Measurements from ENCODE around the gene IP6K1.
"Not testable (repeated sequence)": the region's sequence is repeated elsewhere in the genome, so short reads cannot be mapped to it uniquely, and the experiment has no call there.

IP6K1 gene

GRCh38 chr3:49711489-49711888 is 74.9 kb downstream of the IP6K1 start:
- no peak for DNase-seq (ENCODE audit: low spot score)

GRCh38 chr3:49709852-49710251 is 76.5 kb downstream of the IP6K1 start:
- no peak for DNase-seq (ENCODE audit: low spot score)

GRCh38 chr3:49707113-49707480 is 79.2 kb downstream of the IP6K1 start:
- no peak for DNase-seq (ENCODE audit: low spot score)

DNA sequence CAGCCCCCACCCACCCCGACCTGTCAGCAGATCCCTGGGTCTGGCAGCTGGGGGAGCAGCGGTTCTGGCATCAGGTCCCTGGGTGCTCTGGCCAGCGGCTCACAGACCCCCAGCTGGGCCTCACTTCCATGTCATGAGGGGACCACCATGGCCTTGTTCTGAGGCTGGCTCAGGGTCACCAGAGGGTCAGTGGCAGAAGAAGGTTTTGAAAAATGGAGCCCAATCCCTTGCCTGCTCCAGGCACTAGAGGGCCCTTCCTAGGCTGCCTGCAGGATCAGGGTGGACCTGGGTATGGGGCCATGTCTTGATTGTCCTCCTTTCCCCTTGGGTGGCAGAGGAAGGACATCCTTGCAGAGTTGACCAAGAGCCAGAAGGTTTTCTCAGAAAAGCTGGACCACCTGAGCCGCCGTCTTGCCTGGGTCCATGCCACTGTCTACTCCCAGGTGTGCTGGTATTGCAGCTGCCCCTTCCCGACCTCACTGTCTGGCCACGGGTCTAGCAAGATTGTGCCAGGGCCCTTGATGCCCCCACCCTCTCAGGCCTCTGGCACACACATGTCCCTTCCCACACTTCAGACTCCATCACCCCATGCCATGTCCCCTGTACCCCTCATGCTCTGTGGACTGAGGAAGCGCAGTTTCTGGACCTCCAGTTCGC is 79.8 kb downstream of the IP6K1 start:
- DNase-seq (ENCODE audit: low spot score): no peak

- DNase-seq (ENCODE audit: low spot score): no peak
Observed at GRCh38 chr3:49705390-49705960, 80.9 kb downstream of the IP6K1 start.

- no peak for DNase-seq (ENCODE audit: low spot score)
Observed at GRCh38 chr3:49704629-49705028, 81.7 kb downstream of the IP6K1 start.

DNA sequence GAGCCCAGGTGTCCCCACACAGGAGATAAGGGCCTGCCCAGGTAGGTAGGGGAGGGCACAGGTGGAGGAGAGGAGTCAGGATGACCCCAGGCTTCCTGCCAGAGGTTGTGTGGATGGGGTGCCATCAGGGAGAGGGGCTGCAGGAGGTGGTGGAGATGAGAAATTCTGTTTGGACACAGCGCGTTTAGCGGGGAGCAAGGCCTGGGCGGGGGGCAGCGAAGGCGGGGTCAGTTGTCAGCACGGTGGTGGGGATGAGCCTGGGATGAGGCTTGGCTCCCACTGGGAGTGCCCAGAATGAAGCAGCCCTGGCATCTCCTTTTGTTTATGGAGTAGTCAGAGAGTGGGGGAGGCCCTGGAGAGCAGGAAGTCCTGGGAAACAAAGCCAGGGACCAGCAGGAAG is 82.4 kb downstream of the IP6K1 start:
- no peak for DNase-seq (ENCODE audit: low spot score)

GRCh38 chr3:49703443-49703927 is 82.9 kb downstream of the IP6K1 start:
- DNase-seq (ENCODE audit: low spot score): peak; percentile 40

- DNase-seq (ENCODE audit: low spot score): no peak
Observed at GRCh38 chr3:49702672-49703071, 83.7 kb downstream of the IP6K1 start.

DNA sequence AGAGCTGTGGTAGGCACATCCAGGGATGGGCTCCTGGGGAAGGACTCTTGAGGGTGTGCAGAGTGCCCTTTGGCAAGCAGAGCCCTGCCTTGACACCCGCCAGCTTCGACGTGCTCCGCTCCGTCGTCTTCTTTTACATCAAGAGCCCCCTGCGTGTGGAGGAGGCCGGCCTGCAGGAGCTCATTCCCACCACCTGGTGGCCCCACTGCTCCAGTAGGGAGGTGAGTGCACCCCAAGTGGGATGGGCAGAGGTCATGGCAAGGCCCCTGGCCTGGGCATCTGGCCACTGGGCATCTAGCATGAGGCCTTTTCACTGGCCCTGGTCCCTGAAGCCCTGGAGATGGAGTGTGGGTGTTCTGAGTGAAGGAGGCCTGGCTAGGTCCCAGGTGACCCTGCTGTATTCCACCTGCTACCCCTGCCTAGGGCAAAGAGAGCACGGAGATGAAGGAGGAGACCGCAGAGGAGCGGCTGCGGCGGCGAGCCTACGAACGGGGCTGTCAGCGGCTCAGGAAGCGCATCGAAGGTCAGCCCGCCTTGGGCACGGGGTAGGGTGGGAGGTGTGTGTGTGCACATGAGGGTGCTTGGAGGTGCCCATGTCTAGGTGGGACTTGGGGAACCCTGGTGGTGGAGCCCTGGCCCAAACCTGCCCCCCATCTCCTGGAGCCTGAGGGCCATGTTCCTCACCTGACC is 84.8 kb downstream of the IP6K1 start:
- DNase-seq (ENCODE audit: low spot score): no peak

DNA sequence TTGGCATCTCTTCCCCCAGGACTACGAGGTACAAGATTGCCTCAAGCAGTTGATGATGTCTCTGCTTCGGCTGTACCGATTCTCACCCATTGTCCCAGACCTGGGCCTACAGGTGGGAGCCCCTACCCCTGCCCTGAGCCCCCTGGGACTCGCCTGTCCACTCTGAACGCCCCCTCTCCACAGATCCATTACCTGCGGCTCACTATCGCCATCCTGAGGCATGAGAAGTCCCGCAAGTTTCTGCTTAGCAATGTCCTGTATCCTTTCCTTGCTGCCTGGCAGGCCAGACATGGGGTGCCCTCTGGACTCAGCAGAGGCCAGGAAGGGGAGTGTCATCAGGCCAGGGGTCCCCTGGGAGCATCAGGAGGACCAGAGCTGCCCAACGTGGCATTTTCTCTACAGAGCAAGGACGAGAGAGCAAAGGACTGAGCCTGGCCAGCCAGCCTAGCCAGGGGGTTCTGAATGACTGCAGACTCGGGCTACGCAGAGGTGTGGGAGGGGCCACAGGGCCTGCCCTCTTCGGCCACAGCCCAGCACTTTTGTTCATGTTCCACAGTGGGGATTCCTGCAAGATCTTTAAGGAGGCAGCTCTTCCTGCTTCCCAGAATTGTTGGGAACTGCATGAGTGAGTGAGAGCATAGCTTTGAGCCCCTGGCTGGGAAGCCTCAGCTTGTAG is 85.8 kb downstream of the IP6K1 start:
- DNase-seq (ENCODE audit: low spot score): no peak

DNA sequence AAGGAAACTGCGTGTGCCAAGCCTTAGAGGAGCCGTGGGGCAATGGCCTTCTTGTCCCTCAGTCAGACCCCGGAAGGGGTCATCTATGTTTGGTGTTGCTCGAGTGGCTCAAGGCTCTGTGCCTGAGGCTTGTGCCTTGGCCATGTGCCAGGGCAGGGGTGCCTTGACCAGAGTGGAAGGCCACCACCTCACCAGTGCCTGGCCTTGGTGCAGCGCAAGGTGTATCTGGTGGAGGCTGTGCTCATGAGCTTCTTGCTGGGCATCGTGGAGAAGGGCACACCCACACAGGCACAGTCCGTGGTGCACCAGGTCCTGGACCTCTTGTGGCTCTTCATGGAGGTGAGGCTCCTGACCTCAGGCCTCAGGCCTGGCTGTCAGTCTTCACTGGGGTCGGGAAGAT is 86.3 kb downstream of the IP6K1 start:
- DNase-seq (ENCODE audit: low spot score): no peak

DNA sequence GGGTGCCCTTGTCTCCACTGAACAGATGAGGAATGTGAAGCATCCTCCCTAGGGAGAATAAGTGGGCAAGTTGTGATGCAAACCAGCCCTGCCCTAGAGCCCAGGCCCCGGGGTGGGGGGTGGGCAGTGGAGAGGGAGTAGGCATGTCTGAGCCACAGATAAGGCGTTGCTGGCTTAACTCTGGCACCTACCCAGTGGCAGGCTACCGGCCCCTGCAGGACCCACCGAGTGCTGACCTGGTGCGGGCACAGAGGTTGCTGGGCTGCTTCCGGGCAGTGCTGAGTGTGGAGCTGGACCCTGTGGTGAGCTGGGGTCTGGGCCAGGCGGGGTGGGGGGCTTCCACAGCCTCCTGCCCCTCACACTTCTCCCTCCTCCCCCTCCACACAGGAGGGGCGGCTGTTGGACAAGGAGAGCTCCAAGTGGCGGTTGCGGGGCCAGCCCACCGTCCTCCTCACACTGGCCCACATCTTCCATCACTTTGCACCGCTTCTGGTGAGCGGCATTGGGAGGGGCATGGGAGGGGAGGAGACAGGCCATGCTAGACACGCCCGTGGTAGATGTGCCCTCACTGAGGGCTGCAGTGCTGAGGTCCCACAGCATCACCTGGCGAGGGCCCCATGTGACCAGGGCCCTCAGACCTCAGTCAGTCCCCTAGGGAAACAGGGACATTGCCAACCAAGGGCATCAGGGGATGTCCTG is 86.9 kb downstream of the IP6K1 start:
- DNase-seq (ENCODE audit: low spot score): no peak

DNA sequence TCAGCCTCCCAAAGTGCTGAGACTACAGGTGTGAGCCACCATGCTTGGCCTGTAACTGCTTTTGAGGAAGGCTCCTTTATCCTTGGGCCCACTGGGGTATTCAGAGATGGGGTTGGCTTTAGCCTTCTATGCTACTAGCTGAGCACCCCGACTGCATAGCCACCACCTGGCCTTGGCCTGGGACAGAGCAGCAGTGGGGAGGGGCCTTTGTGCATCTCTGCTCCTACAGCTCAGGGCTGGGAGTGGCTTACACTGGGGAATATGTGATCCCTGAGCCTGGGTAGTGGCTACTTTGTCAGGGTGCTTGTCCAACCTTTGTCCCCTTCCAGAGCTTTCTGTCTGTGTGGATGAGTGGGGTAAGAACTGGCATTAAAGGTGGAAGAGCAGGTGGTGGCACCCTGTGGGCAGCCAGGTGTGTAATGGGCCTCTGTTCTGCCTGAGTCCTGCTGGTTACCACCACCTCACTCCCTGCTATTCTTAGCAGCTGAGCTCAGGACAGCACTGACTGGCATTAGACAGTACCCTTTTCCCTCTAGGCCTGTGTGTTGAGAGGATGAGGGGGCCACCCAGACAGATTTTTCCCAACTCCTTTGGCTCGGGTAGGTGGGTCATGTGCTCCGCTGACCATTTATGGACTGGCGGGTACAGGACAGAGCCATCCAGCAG is 90.9 kb downstream of the IP6K1 start:
- not testable (repeated sequence) for DNase-seq (ENCODE audit: low spot score)

- not testable (repeated sequence) for DNase-seq (ENCODE audit: low spot score)
Observed at GRCh38 chr3:49694409-49695070, 91.8 kb downstream of the IP6K1 start.

- DNase-seq (ENCODE audit: low spot score): not testable (repeated sequence)
Observed at GRCh38 chr3:49691481-49691880, 94.9 kb downstream of the IP6K1 start.

- DNase-seq (ENCODE audit: low spot score): not testable (repeated sequence)
Observed at GRCh38 chr3:49690856-49691255, 95.5 kb downstream of the IP6K1 start.

DNA sequence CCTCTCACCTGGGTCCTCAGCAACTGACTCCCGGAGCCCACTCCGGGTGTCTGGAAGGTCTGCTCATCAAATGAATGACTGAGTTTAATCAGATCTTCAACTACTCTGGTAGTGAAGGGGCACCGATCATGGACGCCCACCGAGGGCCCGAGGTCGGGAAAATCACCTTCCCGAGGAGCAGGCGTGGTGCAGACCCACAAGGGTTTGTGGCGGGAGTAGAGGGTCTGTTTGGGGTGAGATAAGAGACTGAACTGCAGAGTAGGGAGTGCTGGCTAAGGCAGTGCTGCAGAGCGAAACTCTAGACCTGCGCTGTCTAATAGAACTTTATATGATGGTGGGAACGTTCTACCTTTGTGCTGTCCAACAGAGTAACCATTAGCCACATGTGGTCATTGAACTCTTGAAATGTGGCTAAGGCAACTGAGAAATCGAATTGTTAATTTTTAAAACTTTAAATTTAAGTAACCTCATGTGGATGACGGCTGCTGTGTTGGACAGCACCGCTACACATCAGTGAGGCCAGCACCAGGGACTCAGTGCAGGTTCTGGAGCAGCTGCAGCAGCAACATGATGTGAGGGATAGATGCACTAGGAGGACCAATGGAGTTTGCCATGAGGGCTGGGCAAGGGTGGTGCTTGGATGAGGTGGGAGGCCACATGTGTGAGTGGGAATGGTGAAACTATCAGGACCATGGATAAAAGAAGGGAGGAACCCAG is 96.3 kb downstream of the IP6K1 start:
- DNase-seq (ENCODE audit: low spot score): not testable (repeated sequence)

DNA sequence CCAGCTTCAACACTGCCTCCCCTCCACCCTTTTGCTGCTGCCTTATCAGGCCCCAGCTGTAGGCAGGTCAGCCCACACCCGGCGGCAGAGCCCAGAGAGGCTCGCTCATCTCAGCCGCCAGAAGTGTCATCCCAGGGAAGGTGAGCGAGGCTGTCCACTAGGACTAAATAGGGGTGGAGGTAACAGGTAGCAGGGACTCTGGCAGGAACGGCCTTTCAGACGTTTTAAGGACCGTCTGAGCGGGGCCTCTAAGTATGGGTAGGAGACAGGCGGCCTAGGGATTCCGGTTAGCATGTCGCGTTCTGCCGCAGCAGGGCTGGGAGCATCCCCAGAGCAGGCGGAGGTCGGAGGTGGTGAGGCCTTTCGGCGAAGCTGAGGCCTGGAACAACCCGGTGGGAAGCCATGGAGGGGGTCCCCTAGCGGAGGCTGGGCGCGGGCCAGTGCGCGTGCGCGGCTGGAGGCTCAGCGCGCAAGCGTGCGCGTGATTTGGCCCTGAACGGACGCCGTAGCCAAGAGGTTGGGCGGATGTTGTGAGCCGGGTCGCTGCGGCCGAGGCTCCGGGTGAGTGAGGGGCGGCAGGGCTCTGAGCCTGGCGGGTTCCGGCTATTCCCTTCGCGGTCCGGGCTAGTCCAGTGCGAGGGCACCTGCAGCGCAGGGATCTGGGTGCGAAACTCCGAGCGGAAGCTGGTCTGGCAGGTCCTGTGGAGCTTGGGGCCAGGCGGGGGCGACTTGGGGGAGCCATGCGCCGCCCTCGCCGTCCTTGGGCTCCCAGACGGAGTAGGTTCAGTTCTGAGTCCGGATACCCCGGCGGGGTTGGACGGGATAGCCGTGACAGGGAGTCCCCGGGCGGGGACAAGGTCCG is 97.1 kb downstream of the IP6K1 start, which contains the start of the genes MST1 and RNF123:
Gene MST1, minus strand, starts transcription at position 429 of the 862 bp plus-strand sequence. CDS start 783 bp downstream, outside the sequence.
Gene RNF123, plus strand, starts transcription at position 512 of the 862 bp plus-strand sequence. CDS start 1,609 bp downstream, outside the sequence.
- DNase-seq (ENCODE audit: low spot score): peak; percentile 90
